Measurements from ENCODE around the gene TUBGCP3. TPM values are rescaled to one million over a fixed set of nuclear protein-coding genes. Genes with fewer than 3 reads are reported as not detected.

The TUBGCP3 gene
- total RNA-seq, 1 donor from 2014 or later, result 16.3 TPM

DNA sequence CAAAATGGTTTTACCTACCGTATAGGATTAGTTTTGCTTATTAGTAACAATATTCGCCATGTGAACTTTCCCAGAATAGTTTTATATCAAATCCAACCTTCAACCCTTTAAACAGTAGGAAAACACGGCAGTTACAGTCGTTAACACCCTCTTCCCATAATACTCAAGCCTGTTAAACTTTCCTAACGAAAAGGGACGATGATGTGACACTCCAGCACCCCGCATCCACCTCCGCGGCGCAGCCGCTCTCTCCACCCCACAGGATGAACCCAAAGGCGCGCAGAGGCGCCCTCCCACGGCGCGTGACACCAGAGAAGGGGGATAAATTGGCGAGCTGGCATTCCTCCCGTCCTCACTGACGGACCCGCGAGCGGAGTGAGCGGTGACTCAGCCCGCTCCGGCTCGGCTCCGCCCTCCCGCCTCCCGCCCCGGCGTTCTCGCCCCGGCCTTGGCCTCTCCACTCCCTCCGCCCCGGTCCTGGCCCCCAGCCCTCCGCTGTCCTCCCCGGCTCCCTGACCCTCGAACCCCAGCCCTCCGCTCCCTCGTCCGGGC, 665 bp downstream of the TUBGCP3 start:
- no peak for DNase-seq (ENCODE audit: low spot score)
- H3K27ac Mint-ChIP-seq (ENCODE audit: unreplicated experiment), result peak overlapping the region; percentile 98
- no peaks in the 10 kb centered on the region for H3K27me3 Mint-ChIP-seq (ENCODE audit: low read depth)
- peak overlapping the region; percentile 95 for H3K4me3 Mint-ChIP-seq (ENCODE audit: unreplicated experiment)
- TF ChIP-seq, protein P1, sequence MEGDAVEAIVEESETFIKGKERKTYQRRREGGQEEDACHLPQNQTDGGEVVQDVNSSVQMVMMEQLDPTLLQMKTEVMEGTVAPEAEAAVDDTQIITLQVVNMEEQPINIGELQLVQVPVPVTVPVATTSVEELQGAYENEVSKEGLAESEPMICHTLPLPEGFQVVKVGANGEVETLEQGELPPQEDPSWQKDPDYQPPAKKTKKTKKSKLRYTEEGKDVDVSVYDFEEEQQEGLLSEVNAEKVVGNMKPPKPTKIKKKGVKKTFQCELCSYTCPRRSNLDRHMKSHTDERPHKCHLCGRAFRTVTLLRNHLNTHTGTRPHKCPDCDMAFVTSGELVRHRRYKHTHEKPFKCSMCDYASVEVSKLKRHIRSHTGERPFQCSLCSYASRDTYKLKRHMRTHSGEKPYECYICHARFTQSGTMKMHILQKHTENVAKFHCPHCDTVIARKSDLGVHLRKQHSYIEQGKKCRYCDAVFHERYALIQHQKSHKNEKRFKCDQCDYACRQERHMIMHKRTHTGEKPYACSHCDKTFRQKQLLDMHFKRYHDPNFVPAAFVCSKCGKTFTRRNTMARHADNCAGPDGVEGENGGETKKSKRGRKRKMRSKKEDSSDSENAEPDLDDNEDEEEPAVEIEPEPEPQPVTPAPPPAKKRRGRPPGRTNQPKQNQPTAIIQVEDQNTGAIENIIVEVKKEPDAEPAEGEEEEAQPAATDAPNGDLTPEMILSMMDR (IDR thresholded peaks at IDR 0.05), result peak; percentile 8
- H3K9me3 Mint-ChIP-seq (ENCODE audit: low read depth), result no peaks in the 10 kb centered on the region
- H3K4me1 Mint-ChIP-seq (ENCODE audit: low read depth), result peaks cover 20% of the 10 kb centered on the region
- no peaks in the 10 kb centered on the region for H3K36me3 Mint-ChIP-seq (ENCODE audit: low read depth)

DNA sequence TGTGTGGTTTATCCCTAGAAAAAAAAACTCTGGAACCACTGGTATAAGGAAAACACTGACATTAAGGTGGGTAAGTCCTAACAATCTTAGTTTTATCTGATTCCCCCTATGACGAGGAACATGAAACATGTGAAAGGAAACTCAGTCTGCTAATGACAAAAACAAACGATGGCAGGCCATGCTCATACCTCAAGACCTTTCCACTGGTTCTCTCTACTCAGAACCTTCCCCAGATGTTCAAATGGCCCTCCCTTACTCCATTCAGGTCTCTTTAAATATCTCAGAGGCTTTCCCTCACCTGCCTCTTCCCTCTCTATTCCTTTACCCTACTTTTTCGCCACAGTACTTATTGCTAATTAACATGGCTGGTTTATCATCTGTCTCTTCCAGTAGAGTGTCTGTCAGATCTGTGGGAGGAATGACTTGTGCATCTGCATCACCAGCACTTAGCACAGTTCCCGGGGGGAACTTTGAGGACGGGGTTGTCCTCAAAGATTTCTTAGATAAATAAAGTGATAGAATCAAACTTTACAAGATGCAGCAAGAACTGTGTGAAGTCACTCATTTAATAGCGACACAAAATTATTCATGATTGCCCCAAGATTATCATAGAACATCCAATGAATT, 1.5 kb downstream of the TUBGCP3 start:
- Mint-ChIP-seq H3K4me3 (ENCODE audit: unreplicated experiment) (peak overlapping the region; percentile 95), H3K27me3 (ENCODE audit: low read depth) (no peaks in the 10 kb centered on the region), H3K4me1 (ENCODE audit: low read depth) (peaks cover 22% of the 10 kb centered on the region), H3K27ac (ENCODE audit: unreplicated experiment) (peak overlapping the region; percentile 98), H3K9me3 (ENCODE audit: low read depth) (no peaks in the 10 kb centered on the region), H3K36me3 (ENCODE audit: low read depth) (no peaks in the 10 kb centered on the region)
- no peak for DNase-seq (ENCODE audit: low spot score)
- TF ChIP-seq, protein P1 (IDR thresholded peaks at IDR 0.05), result no peak

GRCh38 chr13:112583592-112584277, 4.2 kb downstream of the TUBGCP3 start:
- Mint-ChIP-seq H3K36me3 (ENCODE audit: low read depth) (peaks cover 2% of the 10 kb centered on the region), H3K4me3 (ENCODE audit: unreplicated experiment) (no peak overlapping the region), H3K27ac (ENCODE audit: unreplicated experiment) (no peak overlapping the region), H3K4me1 (ENCODE audit: low read depth) (peaks cover 30% of the 10 kb centered on the region), H3K27me3 (ENCODE audit: low read depth) (no peaks in the 10 kb centered on the region), H3K9me3 (ENCODE audit: low read depth) (peaks cover 1% of the 10 kb centered on the region)
- DNase-seq (ENCODE audit: low spot score), result no peak
- TF ChIP-seq, protein P1 (IDR thresholded peaks at IDR 0.05), result no peak

GRCh38 chr13:112582263-112582662, 5.7 kb downstream of the TUBGCP3 start:
- Mint-ChIP-seq H3K27ac (ENCODE audit: unreplicated experiment) (no peak overlapping the region), H3K4me3 (ENCODE audit: unreplicated experiment) (no peak overlapping the region), H3K27me3 (ENCODE audit: low read depth) (no peaks in the 10 kb centered on the region), H3K9me3 (ENCODE audit: low read depth) (peaks cover 5% of the 10 kb centered on the region), H3K4me1 (ENCODE audit: low read depth) (peaks cover 26% of the 10 kb centered on the region), H3K36me3 (ENCODE audit: low read depth) (peaks cover 6% of the 10 kb centered on the region)
- TF ChIP-seq, protein P1 (IDR thresholded peaks at IDR 0.05), result no peak
- no peak for DNase-seq (ENCODE audit: low spot score)

GRCh38 chr13:112580912-112581311, 7.0 kb downstream of the TUBGCP3 start:
- Mint-ChIP-seq H3K36me3 (ENCODE audit: low read depth) (peaks cover 8% of the 10 kb centered on the region), H3K9me3 (ENCODE audit: low read depth) (peaks cover 13% of the 10 kb centered on the region), H3K27ac (ENCODE audit: unreplicated experiment) (no peak overlapping the region), H3K4me3 (ENCODE audit: unreplicated experiment) (no peak overlapping the region), H3K27me3 (ENCODE audit: low read depth) (no peaks in the 10 kb centered on the region), H3K4me1 (ENCODE audit: low read depth) (peaks cover 21% of the 10 kb centered on the region)
- TF ChIP-seq, protein P1 (IDR thresholded peaks at IDR 0.05), result no peak
- DNase-seq (ENCODE audit: low spot score), result no peak

Data from chondrocyte (in vitro differentiated cells).